Esophagus (tissue), 2 donors: ENCODE data around the gene COL4A2. TPM values are rescaled to one million over a fixed set of nuclear protein-coding genes. Genes with fewer than 3 reads are reported as not detected.
A peak's percentile ranks its signal among the peaks of the same experiment; 100 is the strongest.

ENCODE experiments used
- H3K27ac ChIP-seq, 2 donors: one replicate each; pipeline ENCODE4 v1.5.1; 2013; ENCODE audit warnings: low read depth in 2 of 2, mild to moderate bottlenecking in 2 of 2, inconsistent platforms in 1 of 2, low read length in 1 of 2, moderate library complexity in 1 of 2
- H3K27me3 ChIP-seq, 2 donors: one replicate each; pipeline ENCODE4 v1.6.1; 2013; ENCODE audit warnings: low read length in 2 of 2, control low read depth in 1 of 2, mild to moderate bottlenecking in 1 of 2; ENCODE audit not compliant: insufficient read depth in 2 of 2, control insufficient read depth in 1 of 2
- H3K36me3 ChIP-seq, 2 donors: one replicate each; pipeline ENCODE4 v1.6.1; 2013; ENCODE audit warnings: low read length in 1 of 2; ENCODE audit not compliant: control insufficient read depth in 2 of 2, insufficient read depth in 2 of 2
- H3K4me1 ChIP-seq, 2 donors: one replicate each; pipeline ENCODE4 v1.6.1; 2013; ENCODE audit warnings: low read length in 1 of 2; ENCODE audit not compliant: control insufficient read depth in 2 of 2, insufficient read depth in 2 of 2
- H3K4me3 ChIP-seq, 2 donors: one replicate each; pipeline ENCODE4 v1.5.1; 2013; ENCODE audit warnings: low read length in 2 of 2, mild to moderate bottlenecking in 2 of 2, low read depth in 1 of 2, moderate library complexity in 1 of 2
- H3K9me3 ChIP-seq, 2 donors: one replicate each; pipeline ENCODE4 v1.6.1; 2013; ENCODE audit warnings: mild to moderate bottlenecking in 2 of 2, low read depth in 1 of 2, low read length in 1 of 2, moderate library complexity in 1 of 2; ENCODE audit not compliant: control insufficient read depth in 2 of 2, insufficient read depth in 1 of 2
- WGBS, 2 donors: extraction: QIAGEN DNeasy Blood & Tissue Kit; methylation state at CpG; one replicate each; pipeline ENCODE4 v1.1.7; 2013; 5-methylcytosine and 5-hydroxymethylcytosine counted together
- polyA plus RNA-seq, 2 donors: library from polyadenylated mRNA; stranded (reverse); fragments of 200-250 nt; gene quantifications; one replicate each; pipeline ENCODE4 v1.2.3, GENCODE V29; 2013
- donor health status: healthy with polysubstance abuse.
- donor health status: Bipolar disorder and iron deficiency.

Gene COL4A2
- polyA plus RNA-seq, 2 donors = 25.3 to 39.2 TPM

- no peak overlapping the region for H3K4me3 ChIP-seq
- no peak overlapping the region for H3K27ac ChIP-seq
- no peaks in the 10 kb centered on the region for H3K27me3 ChIP-seq
- H3K36me3 ChIP-seq = no peaks in the 10 kb centered on the region
- H3K4me1 ChIP-seq = peaks cover 2 to 3% of the 10 kb centered on the region in 2 donors
- H3K9me3 ChIP-seq = no peaks in the 10 kb centered on the region
Measured at GRCh38 chr13:110294622-110295021, 12.5 kb upstream of the COL4A2 start.

- Histone ChIP-seq H3K27me3 (no peaks in the 10 kb centered on the region), H3K9me3 (no peaks in the 10 kb centered on the region), H3K4me1 (peaks cover 0 to 3% of the 10 kb centered on the region in 2 donors), H3K36me3 (no peaks in the 10 kb centered on the region), H3K27ac (no peak overlapping the region), H3K4me3 (no peak overlapping the region)
- WGBS, 2 donors = 64 to 72% methylated on average over 6 of the region's 6 CpGs
Measured at GRCh38 chr13:110297011-110297410, 10.1 kb upstream of the COL4A2 start.

- H3K9me3 ChIP-seq = no peaks in the 10 kb centered on the region
- H3K36me3 ChIP-seq = no peaks in the 10 kb centered on the region
- WGBS, 2 donors = 63 to 70% methylated on average over 12 of the region's 12 CpGs
- H3K27ac ChIP-seq = peak overlapping the region; percentile 27 to 62
- no peak overlapping the region for H3K4me3 ChIP-seq
- H3K27me3 ChIP-seq = no peaks in the 10 kb centered on the region
- peaks cover 0 to 3% of the 10 kb centered on the region in 2 donors for H3K4me1 ChIP-seq
Measured at GRCh38 chr13:110297766-110298504, 9.1 kb upstream of the COL4A2 start.

GRCh38 chr13:110298505-110299282 lies 8.4 kb upstream of the COL4A2 start:
- Histone ChIP-seq H3K9me3 (no peaks in the 10 kb centered on the region), H3K27ac (peak overlapping the region; percentile 27 to 62), H3K36me3 (no peaks in the 10 kb centered on the region), H3K4me1 (peaks cover 0 to 3% of the 10 kb centered on the region in 2 donors), H3K4me3 (no peak overlapping the region), H3K27me3 (no peaks in the 10 kb centered on the region)
- 47 to 53% methylated on average over 33 of the region's 33 CpGs for WGBS, 2 donors

- H3K27ac ChIP-seq = peak overlapping the region in 1 of 2 donors; percentile 7
- no peaks in the 10 kb centered on the region for H3K27me3 ChIP-seq
- no peaks in the 10 kb centered on the region for H3K36me3 ChIP-seq
- WGBS, 2 donors = 59 to 64% methylated on average over 10 of the region's 10 CpGs
- H3K9me3 ChIP-seq = no peaks in the 10 kb centered on the region
- H3K4me1 ChIP-seq = no peaks in the 10 kb centered on the region
- H3K4me3 ChIP-seq = no peak overlapping the region
Measured at GRCh38 chr13:110299283-110299840, 7.7 kb upstream of the COL4A2 start.

- Histone ChIP-seq H3K9me3 (no peaks in the 10 kb centered on the region), H3K4me1 (no peaks in the 10 kb centered on the region), H3K4me3 (no peak overlapping the region), H3K27ac (peak overlapping the region in 1 of 2 donors; percentile 33), H3K27me3 (no peaks in the 10 kb centered on the region), H3K36me3 (no peaks in the 10 kb centered on the region)
- WGBS, 2 donors = 54 to 64% methylated on average over 3 of the region's 3 CpGs
Measured at GRCh38 chr13:110300090-110300815, 6.8 kb upstream of the COL4A2 start.

GRCh38 chr13:110301083-110301482 lies 6.0 kb upstream of the COL4A2 start:
- Histone ChIP-seq H3K4me1 (no peaks in the 10 kb centered on the region), H3K4me3 (no peak overlapping the region), H3K27ac (peak overlapping the region; percentile 38 to 47), H3K9me3 (no peaks in the 10 kb centered on the region), H3K36me3 (no peaks in the 10 kb centered on the region), H3K27me3 (no peaks in the 10 kb centered on the region)
- 49 to 50% methylated on average over 5 of the region's 5 CpGs for WGBS, 2 donors

- Histone ChIP-seq H3K4me3 (no peak overlapping the region), H3K36me3 (no peaks in the 10 kb centered on the region), H3K4me1 (no peaks in the 10 kb centered on the region), H3K9me3 (no peaks in the 10 kb centered on the region), H3K27ac (peak overlapping the region; percentile 38 to 47), H3K27me3 (peaks cover 0 to 6% of the 10 kb centered on the region in 2 donors)
- WGBS, 2 donors = 60 to 69% methylated on average over 21 of the region's 21 CpGs
Measured at GRCh38 chr13:110301606-110302553, 5.2 kb upstream of the COL4A2 start.
